Muscle layer of colon (tissue), 2 donors: ENCODE measurements around the gene SLC35G4.
"Not testable (repeated sequence)": the region's sequence is repeated elsewhere in the genome, so short reads cannot be mapped to it uniquely, and the experiment has no call there.

ENCODE experiments used
- H3K27ac ChIP-seq: one replicate; pipeline ENCODE4 v1.7.0; 2013; ENCODE audit warnings: low read depth, mild to moderate bottlenecking, low read length, moderate library complexity
- H3K27me3 ChIP-seq, 2 donors: one replicate each; pipeline ENCODE4 v1.7.0; 2013; ENCODE audit warnings: low read length in 2 of 2, mild to moderate bottlenecking in 2 of 2; ENCODE audit not compliant: insufficient read depth in 2 of 2, control insufficient read depth in 1 of 2
- H3K36me3 ChIP-seq: one replicate; pipeline ENCODE4 v1.7.0; 2013; ENCODE audit warnings: mild to moderate bottlenecking, low read length; ENCODE audit not compliant: insufficient read depth
- H3K4me1 ChIP-seq: one replicate; pipeline ENCODE4 v1.7.0; 2013; ENCODE audit warnings: mild to moderate bottlenecking, low read length; ENCODE audit not compliant: insufficient read depth
- H3K4me3 ChIP-seq, 2 donors: one replicate each; pipeline ENCODE4 v1.7.0; 2013; ENCODE audit warnings: low read length in 2 of 2, low read depth in 1 of 2, mild to moderate bottlenecking in 1 of 2, moderate library complexity in 1 of 2
- H3K9ac ChIP-seq: one replicate; pipeline ENCODE4 v1.7.0; 2013; ENCODE audit warnings: low read length
- H3K9me3 ChIP-seq: one replicate; pipeline ENCODE4 v1.7.0; 2013; ENCODE audit warnings: mild to moderate bottlenecking, low read length
- donor health status: abdominal sarcoma.
- donor health status: Adenocarcinoma of cecum.

SLC35G4 gene

DNA sequence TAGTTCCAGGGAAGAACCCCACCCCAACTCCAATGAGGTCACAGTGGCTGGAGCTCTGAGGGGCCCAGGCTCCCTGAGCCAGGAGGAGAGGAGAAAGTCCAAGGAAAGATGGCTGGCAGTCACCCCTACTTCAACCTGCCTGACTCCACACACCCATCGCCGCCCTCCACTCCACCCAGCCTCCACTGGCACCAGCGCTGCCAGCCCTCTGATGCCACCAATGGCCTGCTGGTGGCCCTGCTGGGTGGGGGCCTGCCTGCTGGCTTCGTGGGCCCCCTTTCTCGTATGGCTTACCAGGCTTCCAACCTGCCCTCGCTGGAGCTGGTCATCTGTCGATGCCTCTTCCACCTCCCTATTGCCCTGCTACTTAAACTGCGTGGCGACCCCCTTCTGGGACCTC, at the start of gene SLC35G4:
SLC35G4 (plus strand) TSS at position 109 of the 400 bp plus-strand sequence; CDS start at position 109, 0 bp downstream.
- not testable (repeated sequence) for H3K4me3 ChIP-seq, H3K9me3 ChIP-seq, H3K4me1 ChIP-seq, H3K9ac ChIP-seq, H3K27me3 ChIP-seq, H3K27ac ChIP-seq, H3K36me3 ChIP-seq

DNA sequence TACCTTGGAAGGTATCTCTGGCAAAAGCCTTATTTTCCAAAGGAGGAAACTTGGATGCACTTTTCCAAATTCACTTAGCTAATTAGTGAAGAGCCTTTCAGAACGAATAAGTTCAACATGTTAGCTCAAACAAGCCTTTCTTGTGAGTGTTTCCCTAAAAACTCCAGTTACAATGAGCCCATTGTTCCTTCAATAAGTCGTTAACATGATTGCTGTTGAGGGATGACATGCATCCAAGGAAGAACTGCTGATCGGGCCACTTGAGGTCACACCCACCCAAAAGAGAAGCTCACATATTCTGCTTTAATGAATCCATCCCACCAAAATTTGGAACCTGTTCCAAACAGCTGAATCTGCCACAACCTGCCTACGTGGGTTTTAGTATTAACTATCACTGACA, 48.1 kb upstream of the SLC35G4 start:
- Histone ChIP-seq H3K4me1 (no peaks in the 10 kb centered on the region), H3K9me3 (no peaks in the 10 kb centered on the region), H3K27me3 (no peaks in the 10 kb centered on the region), H3K9ac (no peak overlapping the region), H3K36me3 (no peaks in the 10 kb centered on the region), H3K4me3 (no peak overlapping the region), H3K27ac (no peak overlapping the region)

DNA sequence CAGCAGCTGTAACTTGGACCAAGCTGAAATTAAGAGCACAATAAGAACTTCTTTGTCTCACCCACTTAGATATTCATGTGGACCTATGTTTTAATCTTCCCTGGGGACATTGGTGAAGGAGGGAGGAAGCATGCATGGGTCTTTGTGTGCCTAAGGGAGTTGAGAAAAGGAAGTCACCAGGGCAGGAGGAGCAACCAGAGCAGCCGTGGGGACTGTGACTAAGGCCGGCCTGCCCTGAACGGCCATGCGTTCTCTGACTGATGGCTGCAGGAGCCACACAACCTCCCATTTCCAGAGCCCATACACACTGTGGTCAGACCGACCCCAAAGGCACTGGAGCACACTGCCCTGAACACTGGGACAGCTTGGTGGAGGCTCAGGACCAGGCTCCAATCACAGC, 43.7 kb upstream of the SLC35G4 start:
- no peak overlapping the region for H3K27ac ChIP-seq
- H3K4me3 ChIP-seq: no peak overlapping the region
- H3K36me3 ChIP-seq: no peaks in the 10 kb centered on the region
- H3K9me3 ChIP-seq: no peaks in the 10 kb centered on the region
- H3K9ac ChIP-seq: no peak overlapping the region
- no peaks in the 10 kb centered on the region for H3K4me1 ChIP-seq
- no peaks in the 10 kb centered on the region for H3K27me3 ChIP-seq

DNA sequence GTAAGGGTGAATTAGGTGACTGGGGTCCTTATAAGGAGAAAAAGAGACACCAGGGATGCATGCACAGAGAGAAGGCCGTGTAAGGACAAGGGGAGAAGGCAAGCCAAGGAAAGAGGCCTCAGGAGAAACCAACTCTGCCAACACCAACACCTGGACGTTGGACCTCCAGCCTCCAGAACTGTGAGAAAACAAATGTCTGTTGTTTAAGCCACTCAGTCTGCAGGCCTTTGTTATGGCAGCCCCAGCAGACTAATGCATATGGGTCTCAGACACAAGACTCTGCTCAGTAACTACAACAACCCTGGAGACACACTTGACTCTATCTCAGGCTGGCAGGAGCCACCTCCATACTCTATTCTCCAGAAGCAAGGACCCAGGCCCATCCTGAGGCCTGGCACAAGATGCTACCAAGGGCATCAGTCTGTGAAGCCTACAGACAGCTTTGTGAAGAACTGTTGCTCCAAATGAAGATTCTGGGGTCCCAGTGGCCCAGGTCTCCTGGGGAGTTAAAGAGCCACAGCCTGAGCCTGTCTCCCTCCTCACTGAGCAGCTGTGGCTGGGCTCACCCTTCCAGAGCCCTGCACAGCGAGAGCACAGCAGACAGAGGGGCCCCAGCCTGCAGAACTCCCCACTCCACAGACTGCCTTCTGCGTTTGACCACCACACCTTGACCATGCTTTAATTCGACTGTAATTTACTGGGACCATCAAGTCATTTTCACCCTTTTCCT, 43.0 kb upstream of the SLC35G4 start:
- no peaks in the 10 kb centered on the region for H3K36me3 ChIP-seq
- no peak overlapping the region for H3K27ac ChIP-seq
- H3K4me3 ChIP-seq: no peak overlapping the region
- H3K9me3 ChIP-seq: no peaks in the 10 kb centered on the region
- no peaks in the 10 kb centered on the region for H3K4me1 ChIP-seq
- H3K27me3 ChIP-seq: no peaks in the 10 kb centered on the region
- H3K9ac ChIP-seq: no peak overlapping the region

DNA sequence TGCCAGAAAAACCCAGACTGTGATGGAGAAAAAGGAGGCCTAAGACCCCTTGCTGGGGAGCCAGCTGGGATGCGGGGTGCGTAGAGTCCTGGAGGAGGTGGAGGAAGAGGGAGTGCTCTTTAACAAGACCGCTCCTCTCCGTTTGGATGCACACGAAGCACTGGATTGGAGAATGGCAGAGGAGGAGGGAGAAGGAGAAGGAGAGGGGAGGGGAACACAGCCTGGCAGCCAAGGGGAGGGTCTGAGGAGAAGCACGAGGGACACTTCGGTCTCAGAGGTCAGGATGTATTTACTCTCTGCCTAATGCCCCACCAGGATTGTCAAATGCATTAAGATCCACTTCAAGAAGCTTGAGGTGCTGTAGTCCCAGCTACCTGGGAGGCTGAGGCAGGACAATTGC, 42.0 kb upstream of the SLC35G4 start:
- Histone ChIP-seq H3K27me3 (no peaks in the 10 kb centered on the region), H3K4me1 (no peaks in the 10 kb centered on the region), H3K4me3 (no peak overlapping the region)

DNA sequence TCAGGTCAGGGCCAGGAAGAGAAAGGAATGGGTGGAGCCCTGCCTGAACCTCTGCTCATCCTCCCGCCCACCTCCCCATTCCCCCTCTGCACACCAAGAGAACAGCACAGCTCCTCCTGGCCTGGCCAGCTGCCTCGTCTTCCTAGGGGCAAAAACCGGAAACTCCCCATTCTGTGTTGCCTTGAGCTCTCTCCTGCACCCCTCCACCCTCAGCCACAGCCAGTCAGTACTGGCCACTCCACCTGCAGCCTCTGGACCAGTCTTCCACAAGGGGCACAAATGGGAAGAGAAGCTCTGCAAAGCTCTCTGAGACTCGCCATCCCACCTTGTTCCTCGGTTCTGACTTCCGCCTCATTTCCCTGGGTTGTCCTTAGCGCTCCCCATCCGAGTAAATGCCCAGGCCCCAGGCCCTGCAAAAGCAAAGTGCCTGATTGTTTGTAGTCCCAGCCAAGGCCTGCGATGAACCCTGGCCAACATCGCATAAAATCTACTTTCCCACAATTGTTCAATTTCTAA, 39.3 kb upstream of the SLC35G4 start:
- Histone ChIP-seq H3K4me3 (no peak overlapping the region), H3K36me3 (no peaks in the 10 kb centered on the region), H3K4me1 (no peaks in the 10 kb centered on the region), H3K9me3 (no peaks in the 10 kb centered on the region), H3K27me3 (no peaks in the 10 kb centered on the region), H3K27ac (no peak overlapping the region), H3K9ac (no peak overlapping the region)

More for the DNA sequence above, 42.0 kb upstream of the SLC35G4 start:
- no peaks in the 10 kb centered on the region for H3K36me3 ChIP-seq
- no peaks in the 10 kb centered on the region for H3K9me3 ChIP-seq
- no peak overlapping the region for H3K27ac ChIP-seq
- no peak overlapping the region for H3K9ac ChIP-seq

DNA sequence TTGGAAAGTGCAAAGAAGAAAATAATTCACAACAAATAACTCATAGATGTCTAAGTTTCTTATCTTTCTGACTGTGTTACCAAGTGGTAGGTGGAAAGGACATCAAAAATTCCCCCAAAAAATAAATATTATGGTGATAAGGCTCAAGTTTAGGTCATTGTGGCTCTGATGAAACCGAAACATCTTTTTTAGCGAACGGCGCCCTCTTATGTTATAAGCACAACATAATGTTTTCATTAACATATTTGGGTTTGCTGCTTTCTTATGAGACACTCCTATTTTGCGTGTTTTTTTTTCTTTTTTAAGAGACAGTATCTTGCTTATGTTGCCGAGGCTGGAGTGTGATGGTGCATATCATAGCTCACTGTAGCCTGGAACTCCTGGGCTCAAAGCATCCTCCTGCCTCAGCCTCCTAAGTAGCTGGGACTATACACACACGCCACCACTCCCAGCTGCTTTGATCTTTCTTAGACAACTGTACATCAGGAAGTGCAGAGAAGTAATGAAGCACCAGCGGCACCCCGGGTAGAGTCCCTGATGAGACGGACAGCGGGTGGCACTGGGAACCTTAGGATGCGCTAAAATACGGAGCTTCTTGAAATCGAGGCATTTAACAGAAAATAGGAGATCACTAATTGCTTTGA, 38.5 kb upstream of the SLC35G4 start:
- no peaks in the 10 kb centered on the region for H3K36me3 ChIP-seq
- H3K27ac ChIP-seq: no peak overlapping the region
- no peak overlapping the region for H3K9ac ChIP-seq
- H3K27me3 ChIP-seq: no peaks in the 10 kb centered on the region
- H3K4me1 ChIP-seq: no peaks in the 10 kb centered on the region
- no peaks in the 10 kb centered on the region for H3K9me3 ChIP-seq
- H3K4me3 ChIP-seq: no peak overlapping the region

DNA sequence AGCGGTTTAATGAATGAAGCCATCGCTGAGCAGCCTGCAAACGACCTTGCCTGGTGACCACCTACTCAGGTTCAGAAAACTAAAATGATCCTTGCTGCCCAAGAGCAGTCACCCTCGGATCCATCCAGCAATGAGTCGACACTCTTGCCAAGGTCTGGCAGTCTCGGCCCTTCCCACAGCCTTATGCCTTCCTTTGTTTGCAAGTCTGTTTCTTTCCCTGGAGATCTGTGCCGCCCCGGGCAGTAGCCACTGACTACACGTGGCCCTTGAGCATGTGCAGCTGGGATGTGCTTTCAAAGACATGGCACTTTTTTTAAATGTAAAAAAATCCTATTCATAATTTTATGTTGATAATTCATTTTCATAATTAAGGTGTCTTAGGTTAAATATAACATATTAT, 37.2 kb upstream of the SLC35G4 start:
- no peak overlapping the region for H3K4me3 ChIP-seq
- no peaks in the 10 kb centered on the region for H3K27me3 ChIP-seq
- H3K36me3 ChIP-seq: no peaks in the 10 kb centered on the region
- H3K4me1 ChIP-seq: no peaks in the 10 kb centered on the region
- H3K9me3 ChIP-seq: no peaks in the 10 kb centered on the region
- no peak overlapping the region for H3K9ac ChIP-seq
- no peak overlapping the region for H3K27ac ChIP-seq

DNA sequence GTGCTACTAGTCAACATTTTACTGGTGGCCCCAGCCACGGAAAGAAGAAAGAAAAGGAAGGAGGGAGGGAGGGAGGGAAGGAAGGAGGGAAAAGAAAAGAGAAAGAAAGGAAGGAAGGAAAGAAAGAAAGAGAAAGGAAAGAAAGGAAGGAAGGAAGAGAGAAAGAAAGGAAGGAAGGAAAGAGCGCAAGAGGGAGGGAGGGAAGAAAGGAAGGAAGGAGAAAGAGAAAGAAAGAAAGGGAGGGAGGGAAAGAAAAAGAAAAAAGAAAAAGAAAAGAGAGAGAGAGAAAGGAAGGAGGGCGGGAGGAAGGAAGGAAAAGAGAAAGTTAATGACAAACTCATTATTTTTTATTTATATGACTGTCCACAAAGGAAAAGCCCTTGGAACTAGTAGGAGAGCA, 34.9 kb upstream of the SLC35G4 start:
- Histone ChIP-seq H3K4me3 (no peak overlapping the region), H3K27me3 (no peaks in the 10 kb centered on the region), H3K9ac (no peak overlapping the region), H3K27ac (no peak overlapping the region), H3K4me1 (no peaks in the 10 kb centered on the region), H3K36me3 (no peaks in the 10 kb centered on the region), H3K9me3 (no peaks in the 10 kb centered on the region)

DNA sequence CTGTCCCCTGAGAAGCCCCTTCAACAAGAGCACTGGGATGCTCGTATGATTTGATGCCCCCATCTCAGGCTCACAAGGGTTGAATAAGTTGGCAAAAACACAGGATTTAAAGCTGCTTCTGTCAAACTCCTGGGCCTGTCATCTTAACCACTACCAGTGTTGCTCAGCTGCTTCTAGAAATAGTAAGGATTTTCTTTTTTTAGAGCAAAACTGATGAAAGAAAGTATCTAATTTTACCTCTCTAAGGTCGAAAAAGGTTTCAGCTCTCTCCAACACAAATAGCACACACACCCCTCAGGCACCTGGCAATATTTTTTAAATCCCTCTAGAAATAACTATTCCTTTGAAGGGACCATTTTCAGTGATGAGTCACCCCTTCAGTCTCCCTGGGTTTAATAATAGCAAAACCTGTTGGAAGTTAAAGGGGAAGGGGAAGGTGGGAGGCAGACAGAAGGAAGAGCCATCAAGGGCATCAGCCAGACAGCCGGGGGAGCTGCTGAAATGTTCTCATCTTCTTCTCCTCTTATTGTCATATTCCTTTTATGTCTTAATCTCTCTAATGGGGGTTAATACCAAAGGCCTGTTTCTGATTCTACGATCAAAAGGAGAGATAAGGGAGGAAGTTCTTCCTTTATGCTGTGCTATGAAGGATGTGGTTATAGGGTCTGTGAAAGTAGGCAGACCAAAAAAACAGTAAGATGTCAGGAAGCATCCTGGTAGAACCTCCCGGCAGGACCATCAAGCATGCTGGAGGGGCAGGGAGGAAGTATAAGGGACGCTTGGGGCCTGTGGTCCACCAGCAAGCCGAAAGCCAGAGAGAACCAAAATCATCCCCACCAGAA, 31.9 kb upstream of the SLC35G4 start:
- no peaks in the 10 kb centered on the region for H3K4me1 ChIP-seq
- H3K27me3 ChIP-seq: no peaks in the 10 kb centered on the region
- H3K9ac ChIP-seq: no peak overlapping the region
- no peaks in the 10 kb centered on the region for H3K9me3 ChIP-seq
- H3K27ac ChIP-seq: no peak overlapping the region
- H3K36me3 ChIP-seq: no peaks in the 10 kb centered on the region
- H3K4me3 ChIP-seq: no peak overlapping the region

DNA sequence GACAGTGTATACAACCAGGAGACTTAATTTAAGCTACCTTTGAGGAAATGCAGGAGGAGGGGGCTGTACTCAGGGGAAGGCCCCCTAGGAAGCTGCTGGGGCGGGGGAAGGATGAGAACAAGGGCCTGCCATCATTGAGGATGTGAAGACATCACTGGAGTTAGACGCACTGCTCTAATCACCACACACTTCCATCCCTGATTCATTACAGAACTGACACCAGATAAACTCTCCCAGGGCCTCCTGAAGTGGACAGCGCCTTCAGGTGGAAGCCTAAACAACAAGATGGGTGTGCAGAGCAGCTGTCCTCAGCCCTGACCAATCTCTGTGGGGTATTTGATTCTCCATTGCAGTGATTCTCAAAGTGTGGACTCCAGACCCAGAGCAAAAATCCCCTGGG, 30.6 kb upstream of the SLC35G4 start:
- no peaks in the 10 kb centered on the region for H3K4me1 ChIP-seq
- H3K27ac ChIP-seq: no peak overlapping the region
- no peaks in the 10 kb centered on the region for H3K27me3 ChIP-seq
- no peaks in the 10 kb centered on the region for H3K9me3 ChIP-seq
- no peaks in the 10 kb centered on the region for H3K36me3 ChIP-seq
- H3K4me3 ChIP-seq: no peak overlapping the region
- no peak overlapping the region for H3K9ac ChIP-seq
